GM21360 (cell line): ENCODE measurements around the gene CPAMD8.
"Not testable (repeated sequence)": the region's sequence is repeated elsewhere in the genome, so short reads cannot be mapped to it uniquely, and the experiment has no call there.

ENCODE experiments used
- ATAC-seq: cut with Tn5 transposase; IDR thresholded peaks from one replicate; pipeline ENCODE4 v1.9.1; 2021; ENCODE audit warnings: mild to moderate bottlenecking, moderate library complexity; ENCODE audit not compliant: unreplicated experiment

CPAMD8 gene

DNA sequence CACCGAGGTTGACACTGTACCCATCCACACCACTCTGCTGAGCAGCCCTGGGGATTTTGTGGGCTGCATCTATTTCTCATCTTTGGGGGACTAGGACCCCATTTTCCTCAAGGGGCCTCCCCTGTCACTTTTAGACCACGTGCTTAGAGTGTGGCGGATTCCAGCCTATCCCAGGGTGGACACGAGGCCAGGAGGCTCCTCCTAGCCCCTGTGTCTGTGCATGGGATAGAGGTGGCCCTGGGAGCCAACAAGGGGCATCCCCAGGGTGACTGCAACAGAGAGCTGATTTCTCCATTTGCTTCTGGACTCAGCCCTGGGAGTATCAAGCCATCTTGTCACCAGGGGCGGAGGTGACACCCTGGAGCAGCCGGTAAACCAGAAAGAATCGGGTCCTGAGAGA, 24.2 kb downstream of the CPAMD8 start:
- no peak for ATAC-seq

DNA sequence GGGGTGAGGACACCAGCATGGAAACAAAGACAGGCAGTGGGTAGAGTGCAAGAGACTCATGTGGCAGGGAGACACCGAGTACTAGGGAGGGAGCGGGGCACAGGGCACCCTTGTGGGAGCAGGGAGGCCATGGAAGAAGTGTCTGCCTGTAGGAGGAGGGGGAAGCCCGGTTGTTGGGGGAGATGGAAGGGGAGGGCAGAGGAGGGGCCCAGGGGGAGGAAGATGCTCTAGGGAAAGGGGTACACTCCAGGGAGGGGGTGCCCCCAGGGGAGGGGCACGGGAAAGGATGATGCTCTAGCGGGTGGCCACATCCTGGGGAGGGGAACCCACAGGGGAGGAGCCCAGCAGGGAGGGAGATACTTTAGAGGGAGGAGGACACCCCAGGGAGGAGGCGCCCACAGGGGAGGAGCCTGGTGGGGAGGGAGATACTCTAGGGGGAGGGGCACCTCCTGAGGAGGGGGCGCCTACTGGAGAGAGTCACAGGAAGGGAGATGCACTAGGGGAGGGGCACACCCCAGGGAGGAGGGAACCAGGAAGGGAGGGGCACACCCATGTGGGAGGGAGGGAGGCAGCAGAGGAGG, 24.9 kb downstream of the CPAMD8 start:
- ATAC-seq = no peak

DNA sequence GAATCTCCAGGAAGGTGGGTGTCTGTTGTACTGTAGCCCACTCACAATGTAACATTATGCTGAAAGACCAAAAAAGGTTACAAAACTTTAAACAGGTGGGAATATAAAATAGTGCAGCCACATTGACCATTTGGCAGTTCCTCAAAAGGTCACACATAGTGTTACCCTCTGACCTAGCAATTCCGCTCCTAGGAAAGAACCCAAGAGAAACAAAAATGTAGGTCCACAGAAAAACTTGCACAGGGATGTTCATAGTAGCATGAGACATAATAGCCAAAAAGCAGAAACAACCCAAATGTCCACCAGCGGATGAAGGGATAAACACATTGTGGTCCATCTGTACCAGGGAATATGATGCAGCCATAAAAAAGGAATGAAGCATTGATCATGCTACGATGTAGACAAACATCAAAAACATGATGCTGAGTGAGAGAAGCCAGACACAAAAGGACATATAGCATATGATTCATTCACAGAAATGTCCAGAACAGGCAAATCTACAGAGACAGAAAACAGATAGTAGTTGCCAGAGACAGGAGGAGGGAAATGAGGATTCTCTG, 27.9 kb downstream of the CPAMD8 start:
- ATAC-seq = no peak

- ATAC-seq = not testable (repeated sequence)
These were observed 29.6 kb downstream of the CPAMD8 start for GRCh38 chr19:16996838-16997490.

DNA sequence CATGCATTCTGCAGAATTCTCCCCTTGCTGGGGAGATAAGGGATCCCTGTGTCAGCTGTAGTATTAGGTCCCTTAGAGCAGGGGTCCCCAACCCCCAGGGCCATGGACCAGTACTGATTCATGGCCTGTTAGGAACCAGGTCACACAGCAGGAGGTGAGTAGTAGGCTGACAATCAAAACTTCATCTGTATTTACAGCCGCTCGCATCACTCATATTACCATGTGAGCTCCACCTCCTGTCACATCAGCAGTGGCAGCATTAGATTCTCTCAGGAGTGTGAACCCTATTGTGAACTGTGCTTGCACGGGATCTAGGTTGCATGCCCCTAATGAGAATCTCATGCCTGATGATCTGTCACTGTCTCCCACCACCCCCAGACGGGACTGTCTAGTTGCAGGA, 37.9 kb downstream of the CPAMD8 start:
- ATAC-seq = no peak

GRCh38 chr19:16985403-16985802, 41.2 kb downstream of the CPAMD8 start:
- ATAC-seq = no peak

- ATAC-seq = not testable (repeated sequence)
These were observed 44.0 kb downstream of the CPAMD8 start for GRCh38 chr19:16982586-16982985.

DNA sequence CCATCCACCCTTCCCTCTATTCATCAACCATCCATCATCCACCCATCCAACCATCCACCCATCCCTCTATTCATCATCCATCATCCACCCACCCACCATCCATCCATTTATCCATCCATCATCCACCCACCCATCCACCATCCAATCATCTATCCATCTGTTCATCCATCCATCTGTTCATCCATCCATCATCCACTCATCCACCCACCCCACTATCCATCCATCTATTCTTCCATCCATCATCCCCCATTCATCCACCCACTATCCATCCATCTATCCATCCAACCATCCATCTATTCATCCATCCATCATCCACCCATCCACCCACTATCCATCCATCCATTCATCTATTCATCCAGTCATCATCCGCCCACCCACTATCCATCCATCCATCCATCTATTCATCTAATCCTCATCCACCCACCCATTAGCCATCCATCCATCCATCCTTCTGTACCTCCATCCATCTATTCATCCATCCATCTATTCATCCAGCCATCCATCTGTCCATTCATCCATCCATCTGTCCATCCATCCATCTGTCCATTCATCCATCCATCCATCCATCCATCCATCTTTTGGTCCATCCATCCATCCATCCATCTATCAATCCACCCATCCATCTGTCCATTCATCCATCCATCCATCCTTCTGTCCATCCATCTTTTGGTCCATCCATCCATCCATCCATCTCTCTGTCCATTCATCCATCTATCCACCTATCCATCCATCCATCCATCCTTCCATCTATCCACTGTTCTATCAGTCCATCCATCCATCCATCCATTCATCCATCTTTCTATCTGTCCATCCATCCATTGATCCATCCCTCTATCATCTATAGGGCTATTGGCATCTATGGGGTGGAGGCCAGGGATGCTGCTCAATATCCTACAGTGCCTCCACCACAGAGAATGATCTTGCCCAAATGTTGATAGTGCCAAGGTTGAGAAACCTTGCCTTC, 47.5 kb downstream of the CPAMD8 start:
- no peak for ATAC-seq

DNA sequence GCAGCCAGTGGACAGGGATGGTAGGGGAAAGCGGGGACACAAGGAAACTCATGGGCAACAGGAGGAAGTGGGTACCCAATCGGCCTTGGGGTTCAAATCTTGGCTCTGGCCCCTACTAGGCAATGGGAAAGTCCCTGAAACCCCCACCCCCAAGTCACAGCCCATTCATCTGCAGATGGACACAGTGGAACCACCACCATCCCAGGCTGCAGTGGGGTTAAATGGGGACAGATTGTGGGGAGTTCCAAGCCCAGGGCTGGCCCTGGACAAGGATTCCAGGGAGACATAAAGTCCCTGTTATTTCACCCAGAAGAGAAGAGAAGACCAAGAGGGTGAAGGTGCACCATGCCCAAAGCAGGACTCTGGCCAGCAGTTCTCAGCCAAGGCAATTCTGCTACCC, 48.5 kb downstream of the CPAMD8 start:
- no peak for ATAC-seq

GRCh38 chr19:16977306-16977705, 49.3 kb downstream of the CPAMD8 start:
- no peak for ATAC-seq

GRCh38 chr19:16976446-16976845, 50.2 kb downstream of the CPAMD8 start:
- no peak for ATAC-seq

- ATAC-seq = no peak
These were observed 55.8 kb downstream of the CPAMD8 start for GRCh38 chr19:16970821-16971220.

- no peak for ATAC-seq
These were observed 57.5 kb downstream of the CPAMD8 start for GRCh38 chr19:16969135-16969534.

- not testable (repeated sequence) for ATAC-seq
These were observed 65.4 kb downstream of the CPAMD8 start for GRCh38 chr19:16960996-16961822.

- not testable (repeated sequence) for ATAC-seq
These were observed 68.3 kb downstream of the CPAMD8 start for GRCh38 chr19:16958277-16958676.

GRCh38 chr19:16957855-16958254, 68.8 kb downstream of the CPAMD8 start:
- ATAC-seq = no peak

DNA sequence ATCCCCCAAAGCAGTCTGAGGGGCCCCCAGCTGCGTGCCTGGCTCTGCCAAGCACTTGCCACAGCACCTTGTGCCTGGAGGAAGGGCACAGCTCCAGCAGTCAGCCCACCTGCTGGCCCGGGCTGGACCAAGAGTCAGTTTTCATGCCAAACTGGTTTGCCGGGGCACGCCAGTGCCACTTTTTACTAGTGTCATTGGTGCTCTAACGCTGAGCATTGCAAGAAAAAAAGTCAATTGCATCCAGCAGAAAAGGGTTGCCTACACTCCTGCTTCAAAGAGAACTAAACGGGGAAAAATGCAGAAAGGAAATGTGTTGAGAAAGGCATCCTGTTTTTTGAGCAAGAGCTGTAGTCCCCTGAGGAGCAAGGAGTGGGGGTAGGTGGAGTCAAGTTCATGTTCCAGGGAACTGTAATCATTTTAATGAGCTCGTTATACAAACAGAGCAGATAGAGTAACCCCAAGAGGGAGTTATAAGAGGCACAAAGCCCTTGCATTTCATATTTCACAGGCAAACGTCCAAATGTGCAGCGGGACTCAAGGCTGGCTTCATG, 69.4 kb downstream of the CPAMD8 start:
- ATAC-seq = no peak

DNA sequence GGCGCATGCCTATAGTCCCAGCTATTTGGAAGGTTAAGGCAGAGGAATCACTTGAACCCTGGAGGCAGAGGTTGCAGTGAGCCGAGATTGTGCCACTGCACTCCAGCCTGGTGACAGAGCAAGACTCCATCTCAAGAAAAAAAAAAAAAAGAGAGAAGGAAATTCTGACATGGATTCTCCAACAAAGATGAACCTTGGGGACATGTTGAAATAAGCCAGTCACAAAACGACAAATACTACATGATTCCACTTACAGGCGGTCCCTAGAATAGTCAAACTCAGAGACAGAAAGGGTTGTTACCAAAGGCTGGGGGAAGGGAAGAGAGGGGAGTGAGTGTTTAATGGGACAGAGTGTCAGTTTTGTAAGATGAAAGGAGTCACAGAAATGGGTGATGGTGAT, 71.4 kb downstream of the CPAMD8 start:
- ATAC-seq = no peak

GRCh38 chr19:16952046-16952445, 74.6 kb downstream of the CPAMD8 start:
- ATAC-seq = no peak

DNA sequence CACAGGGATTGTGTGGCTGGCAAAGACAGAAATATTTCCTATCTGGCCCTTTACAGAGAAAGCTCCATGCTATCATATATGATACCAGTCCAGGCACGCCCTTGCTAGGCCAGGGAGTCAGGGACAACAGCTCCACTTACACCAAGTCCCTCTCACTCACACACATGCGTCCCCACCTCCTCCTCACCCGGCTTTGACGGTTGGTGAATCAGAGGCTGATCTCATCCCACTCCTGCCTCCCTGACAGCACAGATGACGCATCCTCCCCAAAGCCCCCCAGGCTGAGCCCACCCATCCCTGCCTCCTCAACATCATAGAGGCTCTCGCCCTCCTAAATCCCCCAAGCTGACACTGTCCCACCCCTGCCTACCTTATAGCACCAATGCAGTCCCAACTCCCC, 75.1 kb downstream of the CPAMD8 start:
- ATAC-seq = no peak
